HepG2 (cell line): ENCODE measurements around the gene CDCA5. TPM values are rescaled to one million over a fixed set of nuclear protein-coding genes. Genes with fewer than 3 reads are reported as not detected.

Experiments used
- AFF4 ChIP-seq: sonication (generic); formaldehyde crosslinking; IDR thresholded peaks from 2 replicates; pipeline ENCODE4 v1.4.0; 2020; ENCODE audit warnings: missing genetic modification reagents
- ATF7 ChIP-seq, 2 experiments: fragments of 450-650 bp in 1 of 2; sonication (generic) in 1 of 2; formaldehyde crosslinking in 1 of 2; IDR thresholded peaks; 2 replicates each; pipeline versions ENCODE4 v1.4.0 to v1.6.1; 2016 to 2020; ENCODE audit warnings: antibody characterized with exemption in 1 of 2, mild to moderate bottlenecking in 1 of 2, missing genetic modification reagents in 1 of 2
- ETV6 ChIP-seq: sonication (generic); formaldehyde crosslinking; conservative IDR thresholded peaks from 2 replicates; pipeline ENCODE4 v1.4.0; 2020; ENCODE audit warnings: missing genetic modification reagents
- FOXO1 ChIP-seq: sonication (generic); formaldehyde crosslinking; IDR thresholded peaks from 2 replicates; pipeline ENCODE4 v1.4.0; 2020; ENCODE audit warnings: missing genetic modification reagents
- HCFC1 ChIP-seq: fragments of 150-350 bp; IDR thresholded peaks from 2 replicates; pipeline ENCODE4 v1.6.1; 2014; ENCODE audit warnings: low read depth, low read length
- IKZF4 ChIP-seq: sonication (generic); formaldehyde crosslinking; IDR thresholded peaks from 2 replicates; pipeline ENCODE4 v1.5.1; 2020; ENCODE audit warnings: borderline replicate concordance, mild to moderate bottlenecking, low read depth, missing genetic modification reagents; ENCODE audit errors: not compliant biosample characterization
- KLF12 ChIP-seq: sonication (generic); formaldehyde crosslinking; IDR thresholded peaks from 2 replicates; pipeline ENCODE4 v1.4.0; 2020; ENCODE audit warnings: missing genetic modification reagents, borderline replicate concordance
- MTA1 ChIP-seq: sonication (generic); formaldehyde crosslinking; IDR thresholded peaks from 2 replicates; pipeline ENCODE4 v1.4.0; 2020; ENCODE audit warnings: missing genetic modification reagents, mild to moderate bottlenecking, borderline replicate concordance
- POGZ ChIP-seq: sonication (generic); formaldehyde crosslinking; IDR thresholded peaks from 2 replicates; pipeline ENCODE4 v1.4.0; 2020; ENCODE audit warnings: mild to moderate bottlenecking, missing genetic modification reagents
- RBM22 ChIP-seq: fragments of 200-400 bp; formaldehyde crosslinking; optimal IDR thresholded peaks from 2 replicates; pipeline ENCODE3; 2017; ENCODE audit warnings: mild to moderate bottlenecking, low read length, moderate library complexity
- SALL1 ChIP-seq: sonication (generic); formaldehyde crosslinking; IDR thresholded peaks from 2 replicates; pipeline ENCODE4 v1.8.0; 2022; ENCODE audit warnings: mild to moderate bottlenecking, missing genetic modification reagents
- SP1 ChIP-seq, 2 experiments: fragments of 450-650 bp in 1 of 2; sonication (generic) in 1 of 2; formaldehyde crosslinking in 1 of 2; IDR thresholded peaks; 2 replicates each; pipeline versions ENCODE4 v1.4.0 to v1.6.1; 2016 to 2020; ENCODE audit warnings: missing genetic modification reagents in 1 of 2
- ZFP62 ChIP-seq: sonication (generic); formaldehyde crosslinking; IDR thresholded peaks from 2 replicates; pipeline ENCODE4 v1.4.0; 2020; ENCODE audit warnings: missing genetic modification reagents
- ZFP91 ChIP-seq: sonication (generic); formaldehyde crosslinking; IDR thresholded peaks from 2 replicates; pipeline ENCODE4 v1.9.0; 2022; ENCODE audit warnings: missing genetic modification reagents, mild to moderate bottlenecking, borderline replicate concordance
- ZFY ChIP-seq: sonication (generic); formaldehyde crosslinking; IDR thresholded peaks from 2 replicates; pipeline ENCODE4 v1.4.0; 2020; ENCODE audit warnings: missing genetic modification reagents
- ZNF263 ChIP-seq: sonication (generic); formaldehyde crosslinking; IDR thresholded peaks from 2 replicates; pipeline ENCODE4 v1.4.0; 2020; ENCODE audit warnings: missing genetic modification reagents
- ZNF296 ChIP-seq: sonication (generic); formaldehyde crosslinking; conservative IDR thresholded peaks from 2 replicates; pipeline ENCODE4 v1.5.0; 2020; ENCODE audit warnings: mild to moderate bottlenecking, missing genetic modification reagents
- ZNF607 ChIP-seq: sonication (generic); formaldehyde crosslinking; IDR thresholded peaks from 2 replicates; pipeline ENCODE4 v1.5.1; 2020; ENCODE audit warnings: missing genetic modification reagents, mild to moderate bottlenecking, borderline replicate concordance
- ZSCAN22 ChIP-seq: sonication (generic); formaldehyde crosslinking; IDR thresholded peaks from 2 replicates; pipeline ENCODE4 v1.4.0; 2020; ENCODE audit warnings: mild to moderate bottlenecking, missing genetic modification reagents
- polyA plus RNA-seq, 8 experiments: library from polyadenylated mRNA; depleted of rRNA in 3 of 8; stranded (reverse) in 7 of 8; unstranded in 1 of 8; fragments of >200 nt; fragmentation: Illumina TruSeq in 4 of 8; extraction: Trizol in 4 of 8; gene quantifications; 2 replicates each; pipeline versions ENCODE4 v1.2.1 to v1.2.3, GENCODE V29; 2011 to 2016; ENCODE audit warnings: low read depth in 4 of 8, missing spikeins in 1 of 8, mixed read lengths in 1 of 8; ENCODE audit not compliant: insufficient read depth in 1 of 8
- total RNA-seq, 5 experiments: library from RNA; depleted of rRNA; stranded (reverse); fragments of >200 nt; fragmentation: Illumina TruSeq; extraction: Trizol; gene quantifications; 2 replicates each; pipeline ENCODE4 v1.2.3, GENCODE V29; 2016; ENCODE audit warnings: low read depth in 1 of 5

The CDCA5 gene
- total and polyA plus RNA-seq, 2 of the 13 experiments (the other 11 are each of a cell fraction or from before 2014, with no cell fraction given) = 13.5 to 50.6 TPM

DNA sequence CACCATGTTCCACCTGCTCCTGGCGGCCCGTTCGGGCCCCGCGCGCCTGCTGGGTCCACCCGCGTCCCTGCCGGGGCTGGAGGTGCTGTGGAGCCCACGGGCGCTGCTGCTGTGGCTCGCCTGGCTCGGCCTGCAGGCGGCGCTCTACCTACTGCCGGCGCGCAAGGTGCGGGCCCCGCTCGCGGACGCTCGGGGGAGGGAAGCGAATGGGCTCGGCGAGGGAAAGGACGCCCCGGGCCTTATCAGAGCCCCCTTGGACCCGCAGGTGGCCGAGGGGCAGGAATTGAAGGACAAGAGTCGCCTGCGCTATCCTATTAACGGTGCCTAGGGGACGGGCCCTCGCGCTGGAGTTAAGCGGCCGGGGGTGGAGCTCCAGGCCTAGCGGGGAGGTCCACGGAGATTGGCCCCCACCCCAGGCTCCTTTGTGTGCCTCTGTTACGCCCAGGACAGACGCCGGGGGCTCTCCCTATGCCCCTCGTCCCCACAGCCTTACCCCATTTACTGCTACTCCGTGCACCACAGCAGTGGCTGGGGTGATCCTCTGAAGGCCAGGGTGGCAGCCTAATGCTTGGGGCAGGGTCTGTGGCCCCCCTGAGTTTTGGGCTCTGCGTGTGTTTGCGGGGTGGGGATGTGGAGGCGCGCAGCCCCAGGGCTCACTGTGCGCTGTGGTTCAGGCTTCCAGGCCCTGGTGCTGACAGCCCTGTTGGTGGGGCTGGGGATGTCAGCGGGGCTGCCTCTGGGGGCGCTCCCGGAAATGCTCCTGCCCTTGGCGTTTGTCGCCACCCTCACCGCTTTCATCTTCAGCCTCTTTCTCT, 28.9 kb upstream of the CDCA5 start (continued):
- TF ChIP-seq FOXO1 (peak; percentile 63; the same call in 1 of the 2 replicates), ZSCAN22 (no peak), ZFP91 (CRISPR knock-in tag) (peak; percentile 74; the same call in 1 of the 2 replicates), ZFY (CRISPR knock-in tag) (peak; percentile 71), SP1 (IDR thresholded peaks at IDR 0.05) (no peak), SP1 (CRISPR knock-in tag; IDR thresholded peaks at IDR 0.05) (no peak; the same call in 1 of the 2 replicates), ZNF607 (CRISPR knock-in tag) (peak; percentile 86; the same call in 1 of the 2 replicates), POGZ (CRISPR knock-in tag) (no peak; the same call in 1 of the 2 replicates), ATF7 (IDR thresholded peaks at IDR 0.05) (no peak), ATF7 (CRISPR knock-in tag; IDR thresholded peaks at IDR 0.05) (no peak), MTA1 (CRISPR knock-in tag) (no peak), RBM22 (peak; percentile 45), ZNF263 (CRISPR knock-in tag) (no peak; the same call in 1 of the 2 replicates), IKZF4 (CRISPR knock-in tag) (no peak), SALL1 (CRISPR knock-in tag) (peak; percentile 60; the same call in 1 of the 2 replicates), KLF12 (peak; percentile 55; the same call in 1 of the 2 replicates), AFF4 (CRISPR knock-in tag) (0 out of 2 replicates have a peak, but pooled peaks have one; percentile 50), HCFC1 (no peak), ZFP62 (no peak), ZNF296 (CRISPR knock-in tag) (no peak), ETV6 (CRISPR knock-in tag) (0 out of 2 replicates have a peak, but pooled peaks have one; percentile 60)
